ENCODE data around the gene MCTP1.

MCTP1 gene

DNA sequence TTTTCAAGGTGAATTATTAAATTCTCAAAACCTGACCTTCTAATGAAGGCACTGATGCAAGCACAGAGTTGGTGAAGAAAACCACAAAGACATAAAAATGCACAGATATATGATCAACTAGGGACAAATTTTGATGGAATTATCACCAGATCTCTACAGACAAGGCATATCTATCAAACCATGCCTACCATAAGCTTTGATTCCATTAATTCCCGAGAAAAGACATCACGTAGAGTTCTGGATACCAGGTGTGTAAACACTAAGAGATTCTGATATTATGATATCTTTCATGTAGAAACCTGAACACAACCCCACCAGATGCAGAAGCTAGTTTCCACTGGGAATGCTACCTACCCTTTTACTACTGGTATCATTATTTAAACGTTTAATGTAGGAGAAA lies 525.9 kb downstream of the MCTP1 start:
- no peak for DNase-seq (ENCODE audit: low read depth)

DNA sequence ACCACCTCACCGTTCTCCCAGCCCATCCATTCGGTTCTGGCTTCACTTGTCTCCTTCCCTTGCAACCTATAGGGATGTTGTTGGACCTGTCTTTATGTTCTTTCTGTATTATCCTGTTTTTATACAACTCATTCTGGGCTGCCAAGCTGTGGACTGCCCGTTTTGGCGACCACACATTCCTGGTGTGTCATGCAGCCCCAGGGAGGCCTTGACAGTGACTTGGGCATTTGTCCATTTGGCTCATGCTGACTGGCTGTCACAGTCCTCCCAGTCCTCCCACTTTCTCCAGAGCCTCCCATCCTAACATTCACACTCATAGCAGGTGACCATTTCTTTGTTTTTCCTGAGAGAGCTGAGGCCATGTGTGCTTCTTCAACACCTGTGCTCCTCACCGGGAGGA lies 530.1 kb downstream of the MCTP1 start:
- no peak for DNase-seq (ENCODE audit: low read depth)

DNA sequence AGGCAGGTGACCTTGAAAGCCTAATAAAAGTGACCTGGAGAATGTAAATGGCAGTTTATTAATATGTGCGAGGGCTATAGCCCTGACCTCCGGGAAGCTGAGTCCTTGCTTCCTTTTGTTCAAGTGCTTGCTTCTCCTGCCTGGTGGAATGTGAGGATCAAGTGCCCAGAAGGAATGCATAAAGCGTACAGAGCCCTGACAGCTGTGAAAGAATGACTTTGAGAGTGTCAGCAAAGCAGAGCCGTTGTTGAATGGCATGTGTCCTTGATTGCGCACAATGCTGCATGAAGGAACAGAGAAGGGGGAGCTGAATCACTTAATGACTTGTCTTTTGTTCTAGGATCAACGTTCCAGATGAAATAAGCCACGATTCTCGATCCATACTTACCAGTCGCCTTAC lies 533.4 kb downstream of the MCTP1 start:
- no peak for DNase-seq (ENCODE audit: low read depth)

GRCh38 chr5:94750681-94751080 lies 534.2 kb downstream of the MCTP1 start:
- no peak for DNase-seq (ENCODE audit: low read depth)

- DNase-seq (ENCODE audit: low read depth), result no peak
Observed at GRCh38 chr5:94749042-94749441, 535.9 kb downstream of the MCTP1 start.

DNA sequence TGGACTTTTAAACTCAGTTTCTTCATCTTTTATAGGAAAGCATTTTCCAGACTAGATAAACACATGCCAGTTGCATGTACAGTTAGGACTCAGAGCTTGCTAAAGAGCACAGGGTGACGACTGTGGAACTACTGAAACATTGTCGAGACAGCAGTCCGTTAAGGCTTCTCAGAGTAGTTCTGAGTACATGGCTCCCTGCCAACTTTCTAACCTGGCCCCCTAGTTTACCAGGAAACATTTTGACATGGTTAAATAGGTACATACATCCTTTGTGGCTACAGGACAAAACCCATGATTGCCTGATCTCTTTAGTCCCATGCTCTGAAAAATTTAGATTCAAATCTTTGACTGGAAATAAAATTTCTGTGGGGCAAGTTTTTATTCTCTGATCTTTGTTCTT lies 536.7 kb downstream of the MCTP1 start:
- DNase-seq (ENCODE audit: low read depth), result no peak

- no peak for DNase-seq (ENCODE audit: low read depth)
Observed at GRCh38 chr5:94747371-94747770, 537.5 kb downstream of the MCTP1 start.

GRCh38 chr5:94746731-94747124 lies 538.2 kb downstream of the MCTP1 start:
- no peak for DNase-seq (ENCODE audit: low read depth)

GRCh38 chr5:94745786-94746730 lies 538.8 kb downstream of the MCTP1 start:
- no peak for DNase-seq (ENCODE audit: low read depth)

DNA sequence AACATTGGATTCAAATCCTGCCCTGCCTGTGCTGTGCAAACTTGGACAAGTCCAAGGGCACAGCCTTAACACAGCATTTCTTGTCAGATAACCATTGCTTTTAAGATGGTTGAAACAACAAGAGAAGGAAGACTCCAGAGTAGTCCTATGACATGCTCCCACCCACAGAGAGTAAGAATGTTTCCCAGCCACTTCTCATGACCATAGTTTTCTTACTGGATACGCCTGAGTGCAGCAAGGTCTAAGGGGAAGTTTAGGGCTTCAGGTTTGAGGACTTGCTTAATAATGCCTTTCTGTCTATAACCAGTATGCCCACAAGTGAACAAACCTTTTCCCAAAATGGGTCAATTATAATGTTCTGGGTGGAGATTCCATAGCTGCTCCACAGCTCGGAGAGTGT lies 540.0 kb downstream of the MCTP1 start:
- DNase-seq (ENCODE audit: low read depth), result no peak

- no peak for DNase-seq (ENCODE audit: low read depth)
Observed at GRCh38 chr5:94742852-94743251, 542.0 kb downstream of the MCTP1 start.

DNA sequence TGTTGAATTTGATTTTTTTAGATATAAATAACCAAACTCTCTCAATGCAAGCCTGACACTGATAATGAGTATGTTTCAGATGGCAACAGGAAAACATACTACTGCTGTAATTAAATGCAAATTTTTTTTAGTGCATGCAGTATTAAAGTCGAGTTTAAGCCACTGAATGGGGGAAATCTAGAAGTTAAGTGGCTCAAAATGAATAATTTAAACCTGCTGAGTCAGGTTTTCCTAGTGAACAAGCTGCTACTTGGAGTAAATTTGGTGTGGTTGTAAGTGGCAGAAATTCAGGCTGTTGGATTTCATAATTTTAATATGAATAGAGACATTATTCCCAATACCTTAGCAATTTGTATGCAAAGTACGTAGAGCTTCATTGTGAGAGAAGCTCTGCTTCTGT lies 544.6 kb downstream of the MCTP1 start:
- DNase-seq (ENCODE audit: low read depth), result no peak

DNA sequence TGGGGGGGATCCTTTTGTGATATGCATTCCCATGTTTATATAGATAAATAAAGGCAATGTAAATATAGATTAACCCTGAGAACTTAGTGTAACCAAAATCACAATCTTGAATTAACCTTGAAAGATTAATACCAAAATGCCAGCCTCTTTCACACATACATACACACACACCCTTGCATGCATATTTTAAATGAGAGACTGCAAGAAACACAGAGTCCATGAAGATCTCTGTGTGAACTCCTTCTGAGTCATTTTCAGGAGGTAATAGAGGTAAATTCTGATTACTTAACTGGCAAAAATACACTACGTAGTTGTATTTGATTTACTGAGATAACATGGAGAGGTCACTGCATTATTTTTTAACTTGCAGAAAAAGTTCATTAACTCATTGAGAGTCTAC lies 548.4 kb downstream of the MCTP1 start:
- DNase-seq (ENCODE audit: low read depth), result no peak

DNA sequence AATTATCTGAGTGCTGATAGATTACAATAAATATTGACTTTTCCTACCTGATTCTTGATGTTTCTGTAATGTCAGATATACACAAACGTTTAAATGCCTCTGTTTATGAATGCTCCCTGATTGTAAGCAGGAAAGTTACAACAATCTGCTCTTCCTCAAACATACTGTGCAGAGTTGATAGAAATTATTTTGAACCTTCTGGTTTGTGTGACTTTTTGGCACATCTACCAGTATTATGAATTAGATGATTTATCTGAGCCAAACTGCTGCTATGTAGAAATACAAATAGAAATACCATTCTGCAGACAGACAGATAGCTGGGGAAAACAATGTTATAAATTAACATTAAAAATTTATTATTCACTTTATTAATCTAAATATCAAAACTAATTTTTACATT lies 553.4 kb downstream of the MCTP1 start:
- no peak for DNase-seq (ENCODE audit: low read depth)

- no peak for DNase-seq (ENCODE audit: low read depth)
Observed at GRCh38 chr5:94725142-94725541, 559.8 kb downstream of the MCTP1 start.

GRCh38 chr5:94715768-94716167 lies 569.1 kb downstream of the MCTP1 start:
- no peak for DNase-seq (ENCODE audit: low read depth)

- DNase-seq (ENCODE audit: low read depth), result no peak
Observed at GRCh38 chr5:94711785-94712184, 573.1 kb downstream of the MCTP1 start.

GRCh38 chr5:94709277-94709676 lies 575.6 kb downstream of the MCTP1 start:
- DNase-seq (ENCODE audit: low read depth), result no peak

- DNase-seq (ENCODE audit: low read depth), result no peak
Observed at GRCh38 chr5:94707359-94707758, 577.5 kb downstream of the MCTP1 start.

GRCh38 chr5:94705427-94705826 lies 579.5 kb downstream of the MCTP1 start:
- DNase-seq (ENCODE audit: low read depth), result no peak

DNA sequence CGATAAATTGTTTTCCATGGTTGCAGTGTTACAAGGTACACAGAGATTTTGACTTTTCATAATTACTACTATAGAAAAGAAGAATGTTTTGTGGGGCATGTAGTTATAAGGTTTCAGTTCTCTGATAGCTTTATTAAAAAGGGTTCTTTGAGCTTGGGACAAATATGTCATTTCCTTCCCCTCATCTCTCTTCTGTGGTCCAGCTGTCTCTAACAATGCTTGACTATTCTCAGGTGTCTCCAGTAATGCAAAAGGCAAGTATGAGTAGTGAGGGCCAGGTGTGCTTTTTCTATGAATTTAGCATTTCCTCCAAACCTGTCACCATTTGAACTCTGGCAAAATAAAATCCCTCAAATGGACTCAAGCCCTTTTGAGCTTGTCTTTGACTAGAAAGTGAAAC lies 582.2 kb downstream of the MCTP1 start:
- no peak for DNase-seq (ENCODE audit: low read depth)

- no peak for DNase-seq (ENCODE audit: low read depth)
Observed at GRCh38 chr5:94700592-94700991, 584.3 kb downstream of the MCTP1 start.

DNA sequence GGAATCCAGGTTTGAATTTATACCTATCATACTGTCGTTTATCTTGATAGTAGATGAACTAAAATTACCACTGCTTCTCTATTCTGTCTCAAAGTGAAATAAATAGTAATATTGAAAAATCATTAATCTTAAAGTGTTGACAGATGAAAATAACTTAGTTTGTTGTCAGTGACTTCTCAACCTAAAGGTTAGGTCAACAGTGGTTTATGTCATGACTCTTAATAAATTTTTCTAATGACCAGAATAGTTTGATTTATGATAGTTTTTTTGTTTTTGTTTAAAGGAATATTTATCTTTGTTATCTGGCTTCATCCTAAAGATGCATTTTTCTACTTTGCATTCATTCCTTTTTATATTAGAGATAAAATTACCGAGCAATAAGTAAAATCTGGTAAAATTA lies 585.3 kb downstream of the MCTP1 start:
- DNase-seq (ENCODE audit: low read depth), result no peak

GRCh38 chr5:94698197-94698596 lies 586.7 kb downstream of the MCTP1 start:
- DNase-seq (ENCODE audit: low read depth), result no peak
